GM10266 (cell line): ENCODE measurements around the gene NRIP1.

ENCODE experiments used
- DNase-seq: peaks from one replicate; pipeline ENCODE4 v3.0.0; 2012; ENCODE audit errors: extremely low spot score
- CTCF ChIP-seq: IDR thresholded peaks from 2 replicates; pipeline ENCODE4 v1.5.1; 2012; ENCODE audit warnings: mild to moderate bottlenecking, low read depth; ENCODE audit not compliant: control insufficient read depth, insufficient read depth; ENCODE audit errors: missing control alignments

Gene NRIP1

DNA sequence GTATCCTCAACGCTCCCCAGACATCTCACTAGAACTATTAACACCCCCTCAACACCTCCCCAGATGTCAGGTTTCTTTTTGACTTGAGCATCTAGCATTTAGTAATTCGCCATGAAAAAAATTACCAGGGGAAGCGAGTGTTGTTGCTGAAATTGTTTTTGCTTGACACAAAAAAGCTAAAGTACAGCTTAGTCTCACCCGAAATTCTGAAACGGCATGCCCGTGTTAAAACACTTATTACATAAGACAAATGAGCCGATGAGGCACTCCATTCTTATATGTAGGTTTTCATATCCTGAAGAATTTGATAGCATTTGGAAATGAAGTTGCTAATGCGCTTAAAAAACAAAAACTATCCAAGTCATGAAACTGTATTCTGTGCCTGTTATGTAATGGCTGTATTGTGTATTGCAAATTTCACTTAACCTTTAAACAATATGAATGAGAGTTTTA is 1.3 kb upstream of the NRIP1 start:
- no peak for TF ChIP-seq CTCF
- DNase-seq: no peak

DNA sequence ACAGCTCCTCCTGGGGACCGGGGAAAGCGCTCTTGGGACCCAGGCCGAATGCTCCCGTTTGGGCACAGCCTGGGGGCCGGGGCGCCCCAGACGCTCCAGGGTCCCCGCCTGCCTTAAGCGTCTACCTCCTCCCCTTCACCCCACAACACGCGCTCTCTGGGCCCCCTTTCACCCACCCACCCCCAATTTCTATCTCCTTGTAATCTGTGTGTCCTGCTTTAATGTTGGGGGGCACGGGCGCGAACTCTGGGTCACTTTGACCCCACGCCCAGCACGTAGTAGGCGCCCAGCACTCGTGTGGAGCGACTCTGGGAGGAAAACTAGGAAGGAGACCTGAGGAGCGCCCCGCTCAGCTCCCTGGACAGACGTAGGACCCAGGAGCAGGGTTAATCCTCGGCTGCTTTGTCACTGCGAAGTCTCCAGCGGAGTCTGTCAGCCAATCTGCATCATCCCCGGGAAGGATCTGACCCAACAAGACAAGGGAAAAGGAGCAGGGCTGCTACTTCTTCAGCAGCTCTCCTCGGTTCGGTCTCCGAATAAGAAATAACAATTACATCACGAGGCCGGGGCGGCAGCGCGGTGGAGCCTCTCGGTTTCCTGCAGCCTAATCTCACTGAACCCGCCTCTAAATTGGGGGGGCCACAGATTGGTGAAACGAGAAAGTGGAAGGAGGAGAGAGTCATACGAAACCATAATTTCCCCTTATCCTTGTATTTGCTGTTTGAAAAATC is 757 bp upstream of the NRIP1 start:
- TF ChIP-seq CTCF: no peak
- DNase-seq: peak; percentile 65

DNA sequence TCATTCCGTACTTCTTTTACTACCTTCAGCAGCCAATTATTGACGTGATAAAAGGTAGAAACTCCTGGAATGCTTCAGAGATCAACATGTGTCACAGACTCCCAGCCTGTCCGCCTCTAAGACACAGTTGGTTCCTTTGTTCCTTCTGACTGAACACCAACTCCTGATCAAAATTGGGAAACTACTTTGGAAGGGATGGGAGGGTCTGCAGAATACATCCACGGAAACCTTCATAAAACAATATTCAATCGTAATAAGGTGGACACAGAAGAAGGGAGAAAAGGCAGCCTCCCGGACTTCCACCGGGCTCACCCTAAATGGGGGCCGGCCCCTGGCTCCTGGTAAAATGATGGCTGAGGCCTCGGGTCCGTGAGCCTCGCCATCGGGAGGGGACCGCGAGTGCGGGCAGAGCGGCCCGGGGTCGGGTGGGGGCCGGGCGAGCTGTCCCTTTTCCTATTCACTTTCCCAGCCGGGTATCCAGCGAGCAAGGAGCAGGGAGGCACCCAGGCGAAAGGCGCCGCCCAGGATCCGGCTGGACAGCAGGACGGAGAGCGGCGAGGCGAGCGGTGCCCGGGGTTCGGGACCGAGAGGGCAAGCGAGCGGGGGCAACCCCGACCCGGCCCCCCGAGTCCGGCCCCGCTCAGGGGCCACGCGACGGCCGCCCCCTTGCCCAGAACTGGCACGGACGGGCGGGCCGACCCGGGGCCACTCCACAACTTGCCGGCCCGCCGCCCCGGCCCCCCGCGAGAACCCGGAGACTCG is 805 bp downstream of the NRIP1 start:
- TF ChIP-seq CTCF: no peak

GRCh38 chr21:15063081-15063813 is 1.6 kb downstream of the NRIP1 start:
- DNase-seq: peak; percentile 30

More for the DNA sequence above, 805 bp downstream of the NRIP1 start:
- peak; percentile 43 for DNase-seq

GRCh38 chr21:15062606-15062965 is 2.2 kb downstream of the NRIP1 start:
- TF ChIP-seq CTCF: peak; percentile 9
- peak; percentile 25 for DNase-seq

More at GRCh38 chr21:15063081-15063813, 1.6 kb downstream of the NRIP1 start:
- no peak for TF ChIP-seq CTCF

DNA sequence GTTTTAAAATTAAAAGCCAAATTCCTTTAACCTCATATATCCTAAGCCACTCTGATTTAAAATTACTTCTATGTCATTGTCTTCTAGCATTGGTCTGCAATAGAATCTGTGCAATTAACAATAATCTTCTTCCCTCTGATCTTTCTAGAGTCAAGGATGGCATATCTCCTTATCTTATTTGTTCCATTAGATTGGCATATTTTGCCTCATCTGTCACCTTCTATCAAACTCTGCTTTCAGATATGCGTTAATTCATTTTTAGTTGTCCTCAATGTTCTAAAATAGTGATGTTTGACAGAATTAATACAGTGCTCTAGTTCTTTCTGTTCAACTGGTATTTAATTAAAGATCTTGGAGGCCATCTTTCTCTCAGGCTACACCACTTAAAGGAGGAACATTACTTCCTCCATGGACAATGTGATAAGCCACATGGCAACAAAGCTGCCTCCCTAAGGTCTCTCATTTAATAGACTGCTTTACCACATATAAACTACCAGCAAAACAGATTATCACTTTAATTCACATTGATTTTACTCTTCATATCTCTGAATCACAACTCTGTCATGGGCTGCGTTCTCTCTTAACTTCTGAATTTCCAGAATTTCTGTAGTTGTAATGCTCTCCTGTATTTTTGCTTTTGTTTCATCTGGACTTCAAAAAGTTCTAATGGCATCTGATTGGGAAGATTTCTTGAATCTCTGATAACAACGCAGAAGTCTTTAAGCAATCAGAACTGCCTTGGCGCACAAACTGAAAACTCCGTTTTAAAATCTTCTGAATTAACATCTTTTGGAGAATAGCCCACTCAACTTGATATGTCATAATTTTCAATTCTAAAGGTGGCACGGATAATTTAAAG is 2.8 kb downstream of the NRIP1 start:
- TF ChIP-seq CTCF: no peak
- no peak for DNase-seq
